SK-MEL-5 (cell line): ENCODE results near the gene PSMB3. TPM values are rescaled to one million over a fixed set of nuclear protein-coding genes. Genes with fewer than 3 reads are reported as not detected.

Experiments used
- DNase-seq: peaks from one replicate; pipeline ENCODE4 v3.0.0-alpha.2; 2016; ENCODE audit warnings: low read depth, low spot score
- in situ Hi-C: cut with HindIII; loops from 2 replicates; pipeline ENCODE4 v1.10.0; 2016; ENCODE audit warnings: low sequenced_read_pairs, high pct_unique_total_duplicates, low pct_unique_long_range_greater_than_20kb
- total RNA-seq: library from RNA; depleted of rRNA; stranded (reverse); fragments of >200 nt; shearing (Covaris generic); gene quantifications from 2 replicates; pipeline ENCODE4 v1.2.3, GENCODE V29; 2014

Gene PSMB3
- total RNA-seq, 1 experiment from 2014 or later = 300 TPM

DNA sequence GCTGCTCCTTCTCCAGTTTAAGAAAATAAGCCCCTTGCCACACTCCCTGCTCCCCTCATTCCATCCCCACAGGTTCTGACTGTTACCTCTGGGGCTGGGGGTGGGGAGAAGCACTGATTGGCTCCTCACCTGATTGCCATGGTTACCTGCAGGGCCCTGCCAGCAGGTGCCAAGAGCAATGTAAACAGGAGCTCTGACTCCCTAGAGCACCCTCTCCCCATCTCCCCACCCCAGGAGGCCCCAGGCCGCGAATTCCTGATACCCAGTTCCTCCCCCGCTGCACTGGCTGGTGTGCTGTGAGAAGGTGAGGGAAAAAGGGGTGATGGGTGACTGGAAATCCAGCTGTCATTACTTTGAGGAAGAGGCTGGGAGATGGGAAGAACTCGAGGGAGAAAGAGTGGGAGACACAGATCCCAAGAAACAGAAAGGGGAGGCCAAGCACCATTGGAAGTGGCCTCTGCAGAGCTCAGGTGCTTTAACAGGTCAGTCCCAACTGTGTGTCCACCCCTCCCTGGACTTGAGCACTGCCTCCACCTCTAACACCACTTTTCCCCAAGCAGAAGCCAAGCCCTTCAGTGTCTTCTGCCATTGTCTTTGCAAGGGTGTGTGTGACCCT is 8.9 kb upstream of the PSMB3 start:
- DNase-seq = no peak
- in situ Hi-C loops = no loop called here

- DNase-seq = no peak
- in situ Hi-C loops = no loop called here
Measured at GRCh38 chr17:38745545-38745944, 7.0 kb upstream of the PSMB3 start.

DNA sequence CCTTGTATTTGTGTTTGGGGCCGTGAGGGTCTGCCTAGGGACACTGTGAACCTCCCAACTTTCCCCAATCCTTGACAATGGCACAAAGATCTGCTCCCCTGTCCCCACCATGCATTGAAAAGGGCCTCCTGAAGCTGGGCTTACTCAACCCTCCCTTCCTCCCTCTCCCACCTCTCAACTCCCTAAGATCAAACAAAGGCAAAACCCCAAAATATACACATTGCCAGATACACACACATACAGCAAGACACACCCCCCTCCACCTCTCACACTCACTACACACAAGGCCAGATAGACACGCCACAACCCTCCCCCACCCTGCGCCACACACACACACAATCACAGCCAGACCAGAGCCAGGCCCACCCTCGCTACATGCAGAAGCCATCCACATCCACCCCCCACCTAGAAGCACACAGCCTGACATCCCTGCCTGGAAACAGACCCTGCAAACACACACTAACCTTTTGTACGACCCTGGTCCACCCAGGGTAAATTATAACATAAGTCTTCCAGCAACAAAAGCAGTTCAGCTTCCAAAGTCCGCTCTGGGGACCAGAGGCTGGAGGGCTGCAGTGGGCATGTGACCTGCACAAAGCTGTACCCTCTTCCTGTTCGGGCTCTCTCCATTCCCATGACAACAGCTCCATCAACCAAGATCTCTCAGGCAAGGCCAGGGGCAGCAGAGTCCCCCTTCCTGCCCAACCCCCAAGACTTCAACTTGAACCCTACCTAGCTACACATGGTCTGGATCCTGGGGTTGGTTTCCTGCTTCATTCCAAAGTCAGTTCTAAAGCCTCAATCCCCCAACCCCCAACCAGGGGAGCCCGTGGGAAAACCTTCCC is 6.3 kb upstream of the PSMB3 start:
- in situ Hi-C loops = no loop called here
- no peak for DNase-seq

DNA sequence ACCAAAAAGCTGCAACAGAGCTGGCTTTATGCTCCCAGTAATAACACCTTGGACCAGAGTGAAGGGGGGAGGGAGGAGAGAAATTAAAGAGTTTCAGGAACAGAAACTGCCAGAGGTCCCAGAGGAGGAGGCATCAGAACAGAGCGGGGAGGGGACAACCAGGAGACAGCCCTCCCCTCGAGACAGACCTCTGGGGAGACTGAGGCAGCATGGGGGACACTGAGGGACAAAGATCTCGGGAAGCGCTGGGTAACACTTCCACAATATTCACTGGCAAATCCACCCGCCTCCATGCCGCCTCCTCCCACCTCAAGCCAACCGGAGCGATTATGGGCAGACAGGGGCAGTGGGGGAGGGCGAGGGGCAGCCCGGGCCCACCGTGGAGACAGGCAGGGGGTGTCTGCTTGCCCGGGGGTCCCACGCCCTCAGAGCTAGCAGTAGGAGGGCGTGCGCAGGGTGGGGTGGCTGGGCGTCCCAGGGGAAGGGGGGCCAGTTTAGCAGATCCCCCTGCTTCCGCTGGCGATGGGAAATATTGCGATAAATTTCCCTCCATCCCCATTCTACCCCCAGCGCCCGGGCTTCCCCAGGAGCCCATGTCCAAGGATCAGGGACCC is 5.6 kb upstream of the PSMB3 start:
- DNase-seq = no peak
- in situ Hi-C loops = no loop called here

- in situ Hi-C loops = no loop called here
- no peak for DNase-seq
Measured at GRCh38 chr17:38747463-38748148, 4.9 kb upstream of the PSMB3 start.

DNA sequence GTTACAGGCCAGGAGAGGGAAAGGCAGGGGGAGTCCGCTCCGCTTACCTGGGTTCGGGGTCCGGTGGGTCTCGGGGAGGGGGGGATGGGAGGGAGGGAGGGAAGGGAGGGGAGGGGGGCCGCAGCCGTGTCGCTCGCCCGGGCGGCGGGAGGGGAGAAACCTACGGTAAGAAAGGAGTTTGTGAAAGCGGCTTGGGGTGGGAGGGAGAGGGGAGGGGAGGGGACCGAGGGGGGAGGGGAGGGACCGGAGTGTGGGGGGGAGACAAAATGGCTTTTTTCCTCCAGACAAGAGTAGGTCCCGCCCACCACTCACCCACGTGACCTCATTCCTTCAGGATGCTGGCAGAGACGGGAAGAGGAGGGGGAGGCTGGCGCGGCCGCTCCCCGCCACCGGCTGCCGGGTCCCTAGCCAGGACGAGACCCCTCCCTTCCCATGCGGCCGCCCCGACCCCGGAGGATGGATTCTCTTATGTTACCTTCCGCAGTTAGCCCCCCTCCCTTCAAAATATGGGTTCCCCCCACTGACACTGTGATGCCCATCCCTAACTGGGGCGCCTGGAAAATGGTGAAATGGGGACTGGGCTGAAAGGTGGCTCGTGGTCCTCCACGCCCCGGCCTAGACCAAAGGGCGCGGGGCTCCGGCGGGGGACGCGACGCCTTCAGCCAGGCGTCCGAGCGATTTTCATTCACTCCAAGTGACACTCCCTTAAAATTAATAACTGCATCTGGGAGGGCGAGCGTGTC is 4.2 kb upstream of the PSMB3 start, which contains the start of gene PCGF2:
PCGF2 (minus strand) TSS at position 188 of the 743 bp plus-strand sequence. CDS start 7,934 bp downstream, outside the sequence.
- DNase-seq = peak; percentile 92
- in situ Hi-C loops = no loop called here

DNA sequence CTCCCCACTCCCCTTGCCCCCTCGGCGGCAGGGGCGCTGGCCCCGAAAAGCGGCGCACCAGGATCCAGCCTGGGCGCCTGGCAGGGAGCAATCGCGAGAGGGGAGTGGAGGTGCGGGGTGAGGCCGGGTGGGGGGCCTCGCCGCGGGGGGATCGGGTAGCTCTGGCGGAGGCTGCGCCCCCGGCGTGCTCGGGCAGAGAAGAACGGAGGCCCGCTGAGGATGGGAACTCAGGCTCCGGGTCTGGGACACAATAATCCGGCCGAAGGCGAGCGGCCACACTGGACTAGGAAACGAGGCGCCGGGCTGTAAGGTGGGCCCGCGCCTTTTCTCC is 3.7 kb upstream of the PSMB3 start:
- no peak for DNase-seq
- in situ Hi-C loops = no loop called here

DNA sequence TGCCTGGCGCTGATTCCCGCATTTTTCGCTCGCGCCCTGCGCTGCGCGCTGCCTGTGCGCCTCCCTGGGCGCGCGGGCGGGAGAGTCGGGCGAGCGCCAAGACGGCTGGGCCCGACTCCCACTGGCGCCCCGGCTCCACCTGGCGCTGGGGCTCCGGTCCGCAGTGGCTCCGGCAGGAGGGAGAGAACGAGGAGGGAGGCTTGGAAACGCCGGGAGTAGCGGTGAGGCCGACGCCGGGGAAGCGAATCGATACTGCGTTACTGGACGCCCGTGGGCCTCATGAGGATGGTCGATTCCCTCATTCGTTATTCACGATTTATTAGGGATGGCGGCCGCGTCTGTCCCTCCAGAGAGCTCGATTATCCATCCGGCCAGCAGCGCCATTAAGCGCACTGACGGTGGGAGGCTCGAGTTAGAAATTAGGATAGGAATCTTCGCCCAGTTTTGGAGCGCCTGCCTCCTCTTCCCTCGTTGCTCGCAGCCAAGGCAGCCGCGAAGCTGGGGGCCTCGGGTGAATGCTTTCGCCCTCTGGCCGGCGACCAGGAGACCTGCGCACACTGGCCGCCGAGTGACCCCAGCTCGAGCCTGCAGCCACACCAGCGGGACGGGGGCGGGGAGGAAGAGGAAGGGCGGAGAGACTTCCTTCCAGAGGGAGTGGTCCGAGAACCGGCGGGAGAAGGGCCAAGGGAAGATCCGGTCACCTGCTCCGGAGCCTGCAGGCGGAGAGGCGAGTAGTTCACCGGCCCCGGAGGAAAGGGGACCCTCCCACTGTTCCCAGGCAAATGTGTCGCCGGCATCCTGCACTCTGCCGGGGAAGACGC is 3.1 kb upstream of the PSMB3 start:
- in situ Hi-C loops = no loop called here
- peak; percentile 84 for DNase-seq

DNA sequence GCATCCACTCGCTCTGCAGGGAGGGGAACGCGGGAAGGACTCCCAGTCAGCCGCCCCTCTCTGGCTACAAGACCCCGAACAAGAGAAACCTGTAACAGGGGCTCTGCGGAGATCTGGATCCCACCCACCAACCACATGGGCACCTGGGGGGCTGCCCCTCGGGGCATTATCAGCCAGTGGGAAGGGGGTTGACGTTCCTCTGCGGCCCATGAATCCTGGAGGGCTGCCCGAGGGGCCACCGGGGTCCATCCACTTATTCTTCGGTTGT is 2.6 kb upstream of the PSMB3 start:
- in situ Hi-C loops = no loop called here
- no peak for DNase-seq

- DNase-seq = no peak
- in situ Hi-C loops = no loop called here
Measured at GRCh38 chr17:38750312-38751121, 2.0 kb upstream of the PSMB3 start.

DNA sequence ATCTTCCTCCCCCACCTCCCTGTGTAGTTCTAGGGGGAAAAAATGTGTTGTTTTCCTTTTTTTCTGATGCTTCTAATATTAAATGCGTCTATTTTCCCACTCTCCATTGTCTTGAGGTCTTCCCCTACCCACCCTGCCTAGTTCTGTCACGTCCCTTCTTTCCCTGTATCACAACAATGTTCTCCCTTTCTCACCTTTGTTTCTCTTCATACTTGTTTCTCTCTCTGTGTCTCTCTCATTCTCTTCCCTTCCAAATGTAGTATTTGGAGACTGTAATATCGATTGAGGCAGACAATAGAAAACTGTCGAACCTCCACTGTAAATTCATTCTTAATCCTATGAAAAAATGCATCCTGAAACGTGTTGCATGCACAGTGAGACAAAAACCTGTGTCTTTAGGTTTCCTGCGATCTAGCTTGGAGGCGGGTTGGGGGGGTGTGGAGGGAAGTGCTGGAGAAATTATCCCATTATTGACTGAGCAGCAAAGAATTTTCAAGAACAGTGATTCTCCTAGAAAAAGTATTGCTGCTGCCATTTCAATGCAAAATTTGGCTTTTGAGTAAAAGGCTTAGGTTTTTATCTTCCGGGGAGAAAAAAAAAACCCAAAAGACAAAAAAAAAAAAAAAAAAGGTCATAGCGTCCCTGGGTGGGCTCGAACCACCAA is 1.3 kb upstream of the PSMB3 start:
- no peak for DNase-seq
- in situ Hi-C loops = no loop called here

GRCh38 chr17:38751808-38752307 is 683 bp upstream of the PSMB3 start:
- peak; percentile 90 for DNase-seq
- in situ Hi-C loops = no loop called here

DNA sequence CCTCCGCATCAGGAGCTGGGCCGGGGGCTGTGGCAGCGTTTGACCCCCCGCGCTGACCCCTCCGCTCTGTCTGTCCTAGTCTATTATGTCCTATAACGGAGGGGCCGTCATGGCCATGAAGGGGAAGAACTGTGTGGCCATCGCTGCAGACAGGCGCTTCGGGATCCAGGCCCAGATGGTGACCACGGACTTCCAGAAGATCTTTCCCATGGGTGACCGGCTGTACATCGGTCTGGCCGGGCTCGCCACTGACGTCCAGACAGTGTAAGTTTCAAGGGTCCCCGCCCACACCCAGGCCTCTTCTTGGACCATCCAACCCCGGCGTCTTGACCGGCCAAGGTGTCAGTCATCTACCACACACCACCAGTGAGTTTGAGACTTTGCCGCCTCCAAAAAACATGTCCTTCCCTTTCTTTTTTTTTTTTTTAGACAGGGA is 548 bp downstream of the PSMB3 start:
- in situ Hi-C loops = no loop called here
- DNase-seq = no peak

- in situ Hi-C loops = no loop called here
Measured at GRCh38 chr17:38761612-38762011, 9.1 kb downstream of the PSMB3 start.

GRCh38 chr17:38762231-38762630 is 9.7 kb downstream of the PSMB3 start:
- in situ Hi-C loops = no loop called here

More at GRCh38 chr17:38761612-38762011, 9.1 kb downstream of the PSMB3 start:
- DNase-seq = peak; percentile 65

GRCh38 chr17:38766341-38766740 is 13.8 kb downstream of the PSMB3 start:
- DNase-seq = no peak
- in situ Hi-C loops = no loop called here

More at GRCh38 chr17:38762231-38762630, 9.7 kb downstream of the PSMB3 start:
- DNase-seq = no peak
